Measurements from ENCODE around the gene SRPRB. TPM values are rescaled to one million over a fixed set of nuclear protein-coding genes. Genes with fewer than 3 reads are reported as not detected.

The SRPRB gene
- total and polyA plus RNA-seq, 2 experiments from 2014 or later = 25.6 to 36.0 TPM

- no peaks in the 10 kb centered on the region for H3K79me2 ChIP-seq (replicated peaks; ENCODE audit: insufficient read depth)
- no peak overlapping the region for H2AFZ ChIP-seq
- peaks cover 14% of the 10 kb centered on the region for H3K9me3 Mint-ChIP-seq
- H3K36me3 ChIP-seq (ENCODE audit: insufficient read depth) = no peaks in the 10 kb centered on the region
- no peak for TF ChIP-seq ZNF114 (CRISPR knock-in tag; IDR thresholded peaks at IDR 0.05)
- no peak for TF ChIP-seq NANOG (IDR thresholded peaks at IDR 0.05; ENCODE audit: borderline replicate concordance)
- TF ChIP-seq CTCF (conservative IDR thresholded peaks at IDR 0.05; ENCODE audit: low read depth in 2 of 2) = no peak
- no peak for TF ChIP-seq JUNB (IDR thresholded peaks at IDR 0.05; ENCODE audit: unreplicated experiment)
- TF ChIP-seq ETS1 (IDR thresholded peaks at IDR 0.05) = no peak
- no peak for TF ChIP-seq EZH2 (IDR thresholded peaks at IDR 0.05; ENCODE audit: low read depth, unreplicated experiment)
- no peaks in the 10 kb centered on the region for H3K27me3 ChIP-seq (ENCODE audit: insufficient read depth)
- no peaks in the 10 kb centered on the region for H3F3A ChIP-seq (replicated peaks; ENCODE audit: low read depth)
- no peaks in the 10 kb centered on the region for H3K27me3 Mint-ChIP-seq (ENCODE audit: insufficient read depth, low read depth, poor library complexity)
- no peak overlapping the region for H3K4me3 Mint-ChIP-seq
- no peak overlapping the region for H3K27ac Mint-ChIP-seq
- H3K9me2 ChIP-seq (ENCODE audit: insufficient read depth) = no peaks in the 10 kb centered on the region; the same call in none of the 2 replicates
- DNase-seq (ENCODE audit: low spot score) (no peak), ATAC-seq (no peak)
- no peak overlapping the region for H3K4me3 ChIP-seq
- no peaks in the 10 kb centered on the region for H3K4me1 ChIP-seq (ENCODE audit: insufficient read depth)
- no peak overlapping the region for H3K4me2 ChIP-seq
- peaks cover 2% of the 10 kb centered on the region; the same call in 2 of the 3 replicates for H3K4me1 Mint-ChIP-seq
- H3K27ac ChIP-seq (ENCODE audit: low read depth) = no peak overlapping the region
- H3K36me3 Mint-ChIP-seq (ENCODE audit: low read depth) = peaks cover 8% of the 10 kb centered on the region; the same call in 2 of the 3 replicates
- H4K20me1 ChIP-seq (replicated peaks; ENCODE audit: insufficient read depth) = no peaks in the 10 kb centered on the region
These were observed 5.6 kb upstream of the SRPRB start for GRCh38 chr3:133799794-133800585.

- Histone ChIP-seq H3K27me3 (ENCODE audit: insufficient read depth) (no peaks in the 10 kb centered on the region), H3K4me2 (no peak overlapping the region), H2AFZ (no peak overlapping the region), H3K36me3 (ENCODE audit: insufficient read depth) (peaks cover 11% of the 10 kb centered on the region), H3F3A (replicated peaks; ENCODE audit: low read depth) (no peaks in the 10 kb centered on the region), H3K9me2 (ENCODE audit: insufficient read depth) (no peaks in the 10 kb centered on the region; the same call in 1 of the 2 replicates), H3K4me1 (ENCODE audit: insufficient read depth) (peaks cover 5% of the 10 kb centered on the region), H3K4me3 (no peak overlapping the region), H4K20me1 (replicated peaks; ENCODE audit: insufficient read depth) (no peaks in the 10 kb centered on the region; the same call in 1 of the 2 replicates), H3K79me2 (replicated peaks; ENCODE audit: insufficient read depth) (peaks cover 19% of the 10 kb centered on the region), H3K27ac (ENCODE audit: low read depth) (no peak overlapping the region)
- TF ChIP-seq POLR2AphosphoS5 (IDR thresholded peaks at IDR 0.05; ENCODE audit: low read depth) (no peak), ZNF462 (CRISPR knock-in tag; IDR thresholded peaks at IDR 0.05) (no peak), CTCF (conservative IDR thresholded peaks at IDR 0.05; ENCODE audit: low read depth in 2 of 2) (no peak), ZNF114 (CRISPR knock-in tag; IDR thresholded peaks at IDR 0.05) (no peak), EZH2 (IDR thresholded peaks at IDR 0.05; ENCODE audit: low read depth, unreplicated experiment) (no peak), EZH2phosphoT487 (IDR thresholded peaks at IDR 0.05; ENCODE audit: unreplicated experiment) (no peak)
- Mint-ChIP-seq H3K4me3 (no peak overlapping the region), H3K4me1 (peaks cover 11% of the 10 kb centered on the region), H3K36me3 (ENCODE audit: low read depth) (peaks cover 18% of the 10 kb centered on the region), H3K9me3 (no peaks in the 10 kb centered on the region), H3K27me3 (ENCODE audit: insufficient read depth, low read depth, poor library complexity) (peaks cover 3% of the 10 kb centered on the region), H3K27ac (no peak overlapping the region)
- no peak for DNase-seq (ENCODE audit: low spot score)
- no peak for ATAC-seq
These were observed 2.1 kb upstream of the SRPRB start for GRCh38 chr3:133803469-133803868.
